Measurements from ENCODE around the gene RAPSN.

DNA sequence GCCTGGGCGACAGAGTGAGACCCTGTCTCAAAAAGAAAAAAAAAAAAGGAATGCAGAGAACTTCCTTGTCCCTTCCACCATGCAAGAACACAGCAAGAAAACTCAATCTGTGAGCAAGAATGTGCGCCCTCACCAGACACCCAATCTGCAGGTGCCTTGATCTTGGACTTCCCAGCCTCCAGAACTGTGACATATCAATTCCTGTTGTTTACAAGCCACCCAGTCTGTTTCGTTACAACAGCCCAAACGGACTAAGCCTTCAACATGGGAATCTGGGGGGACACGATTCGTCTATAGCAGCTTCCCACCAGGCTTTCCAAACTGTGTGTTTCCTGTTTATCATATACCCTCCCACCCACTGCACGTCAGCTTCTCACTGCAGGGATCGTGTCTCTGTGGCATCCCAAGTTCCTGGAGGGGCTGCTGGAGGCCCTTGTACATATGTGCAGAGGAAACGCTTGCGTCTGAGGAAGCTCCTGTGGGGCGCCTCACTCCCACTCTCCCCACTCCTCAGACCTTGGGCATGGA lies 11.7 kb downstream of the RAPSN start:
- TF ChIP-seq CTCF (IDR thresholded peaks at IDR 0.05) (no peak), POLR2A (IDR thresholded peaks at IDR 0.05) (no peak)

All from adrenal gland (tissue), 5 donors.